ENCODE results near the gene SLC28A1. TPM values are rescaled to one million over a fixed set of nuclear protein-coding genes. Genes with fewer than 3 reads are reported as not detected.

Gene SLC28A1
- total RNA-seq, 1 donor: not detected

DNA sequence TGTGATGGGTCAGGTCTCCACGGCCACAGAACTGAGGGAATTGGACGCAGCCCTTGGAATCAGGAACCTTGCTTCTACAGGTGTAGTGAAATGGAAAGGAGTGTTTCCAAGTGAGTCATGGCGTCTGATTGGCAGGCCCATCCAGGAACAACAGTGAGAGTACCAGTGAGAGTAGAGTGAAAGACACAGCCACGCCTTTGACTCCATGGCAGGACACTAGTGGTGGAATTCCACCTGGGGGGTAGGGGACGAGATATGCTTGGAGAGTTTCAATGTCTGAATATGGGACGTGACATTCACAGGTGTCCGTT lies 3.0 kb upstream of the SLC28A1 start:
- DNase-seq (ENCODE audit: low read depth in 2 of 3, low spot score in 2 of 3): no peak

DNA sequence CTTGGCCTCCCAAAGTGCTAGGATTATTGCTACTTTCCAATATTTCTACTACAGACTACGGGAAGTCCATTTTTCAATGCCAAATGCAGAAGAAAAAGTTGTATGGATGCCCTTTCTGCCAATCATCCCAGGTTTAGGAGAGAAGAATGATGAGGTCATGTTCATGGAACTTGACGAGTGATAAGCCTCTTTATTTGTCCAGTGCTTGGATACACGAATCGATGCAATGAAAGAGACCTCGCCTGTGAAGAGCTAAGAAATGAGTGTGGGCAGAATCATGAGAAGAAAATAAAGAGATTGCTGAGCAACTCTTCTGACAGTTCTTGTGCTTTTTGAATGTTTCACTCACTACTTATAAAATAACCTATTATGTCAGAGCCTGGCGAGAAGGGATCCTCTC lies 996 bp upstream of the SLC28A1 start:
- no peak for DNase-seq (ENCODE audit: low read depth in 2 of 3, low spot score in 2 of 3)

DNA sequence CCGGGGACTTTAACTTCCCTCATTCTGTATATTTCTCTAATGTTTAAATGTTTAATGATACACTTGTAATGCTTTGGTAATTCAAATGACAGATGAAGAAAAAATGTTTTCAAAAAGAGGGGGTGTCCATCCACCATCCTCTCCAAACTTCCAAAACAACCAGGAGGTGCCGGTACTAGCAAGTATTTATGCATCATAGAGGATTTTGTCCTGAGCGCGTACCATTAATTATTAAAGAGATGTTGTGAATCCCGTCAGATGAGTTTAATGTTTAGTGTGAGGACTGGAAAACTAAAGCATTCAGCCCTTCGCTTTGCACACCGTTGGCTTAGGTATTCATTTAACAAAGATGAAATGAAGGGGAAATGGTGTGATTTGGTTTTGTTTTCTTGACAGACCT lies 1.3 kb downstream of the SLC28A1 start:
- DNase-seq (ENCODE audit: low read depth in 2 of 3, low spot score in 2 of 3): no peak

GRCh38 chr15:84886211-84886983 lies 1.9 kb downstream of the SLC28A1 start:
- no peak for DNase-seq (ENCODE audit: low read depth in 2 of 3, low spot score in 2 of 3)

- no peak for DNase-seq (ENCODE audit: low read depth in 2 of 3, low spot score in 2 of 3)
Measured at GRCh38 chr15:84886984-84887299, 2.5 kb downstream of the SLC28A1 start.

- no peak for DNase-seq (ENCODE audit: low read depth in 2 of 3, low spot score in 2 of 3)
Measured at GRCh38 chr15:84887938-84888337, 3.5 kb downstream of the SLC28A1 start.

GRCh38 chr15:84888639-84889038 lies 4.2 kb downstream of the SLC28A1 start:
- no peak for DNase-seq (ENCODE audit: low read depth in 2 of 3, low spot score in 2 of 3)

DNA sequence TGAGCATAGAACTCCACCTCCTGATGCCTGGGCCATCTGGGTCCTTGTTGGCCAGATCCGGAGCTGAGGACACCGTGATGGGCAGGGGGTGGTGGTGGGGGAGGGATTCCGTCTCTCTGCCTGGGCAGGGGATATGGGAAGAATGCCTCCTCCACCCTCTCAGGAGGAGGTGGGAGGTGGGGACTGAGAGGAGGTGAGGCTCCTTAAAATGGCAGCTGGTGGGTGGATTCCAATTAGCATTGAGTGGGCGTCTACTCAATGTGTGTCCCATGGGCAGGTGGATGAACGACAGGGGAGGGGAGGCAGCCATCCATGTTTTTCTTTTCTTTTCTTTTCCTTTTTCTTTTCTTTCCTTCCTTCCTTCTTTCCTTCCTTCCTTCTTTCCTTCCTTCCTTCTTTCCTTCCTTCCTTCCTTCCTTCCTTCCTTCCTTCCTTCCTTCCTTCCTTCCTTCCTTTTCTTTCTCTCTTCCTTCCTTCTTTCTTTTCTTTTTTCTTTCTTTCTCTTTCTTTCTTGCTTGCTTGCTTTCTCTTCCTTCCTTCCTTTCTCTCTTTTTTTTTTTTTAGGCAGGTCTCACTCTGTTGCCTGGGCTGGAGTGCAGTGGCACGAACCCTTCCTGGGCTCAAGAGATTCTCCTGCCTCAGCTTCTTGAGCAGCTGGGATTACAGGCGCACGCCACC lies 5.0 kb downstream of the SLC28A1 start:
- no peak for DNase-seq (ENCODE audit: low read depth in 2 of 3, low spot score in 2 of 3)

DNA sequence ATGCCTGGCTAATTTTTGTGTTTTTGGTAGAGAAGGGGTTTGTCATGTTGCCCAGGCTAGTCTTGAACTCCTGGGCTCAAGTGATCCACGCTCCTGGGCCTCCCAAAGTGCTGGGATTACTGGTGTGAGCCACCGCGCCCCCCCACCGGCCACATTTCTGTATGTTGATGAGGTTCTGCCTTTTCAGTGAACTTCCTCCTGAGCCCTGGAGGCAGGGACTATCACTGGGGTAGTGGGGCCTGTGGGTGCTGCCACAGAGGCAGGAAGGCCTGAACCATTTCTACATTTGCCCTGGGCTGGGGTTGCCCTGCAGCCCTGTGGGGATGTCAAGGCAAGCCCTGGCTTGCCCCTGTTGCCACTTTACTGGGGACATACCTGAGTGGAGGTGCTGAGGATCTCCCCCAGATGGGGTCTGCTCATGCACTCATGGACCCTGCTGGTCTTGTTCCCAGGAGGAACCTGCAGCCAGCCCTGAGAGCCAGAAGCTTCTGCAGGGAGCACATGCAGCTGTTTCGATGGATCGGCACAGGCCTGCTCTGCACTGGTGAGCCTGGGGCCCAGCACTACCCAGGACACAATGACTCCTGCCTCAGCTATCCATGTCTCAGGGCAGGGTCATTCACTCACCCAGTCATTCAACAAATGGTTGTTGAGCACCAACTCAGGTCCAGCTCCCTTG lies 5.7 kb downstream of the SLC28A1 start:
- DNase-seq (ENCODE audit: low read depth in 2 of 3, low spot score in 2 of 3): no peak

- no peak for DNase-seq (ENCODE audit: low read depth in 2 of 3, low spot score in 2 of 3)
Measured at GRCh38 chr15:84890670-84891162, 6.3 kb downstream of the SLC28A1 start.

GRCh38 chr15:84891339-84891738 lies 6.9 kb downstream of the SLC28A1 start:
- no peak for DNase-seq (ENCODE audit: low read depth in 2 of 3, low spot score in 2 of 3)

DNA sequence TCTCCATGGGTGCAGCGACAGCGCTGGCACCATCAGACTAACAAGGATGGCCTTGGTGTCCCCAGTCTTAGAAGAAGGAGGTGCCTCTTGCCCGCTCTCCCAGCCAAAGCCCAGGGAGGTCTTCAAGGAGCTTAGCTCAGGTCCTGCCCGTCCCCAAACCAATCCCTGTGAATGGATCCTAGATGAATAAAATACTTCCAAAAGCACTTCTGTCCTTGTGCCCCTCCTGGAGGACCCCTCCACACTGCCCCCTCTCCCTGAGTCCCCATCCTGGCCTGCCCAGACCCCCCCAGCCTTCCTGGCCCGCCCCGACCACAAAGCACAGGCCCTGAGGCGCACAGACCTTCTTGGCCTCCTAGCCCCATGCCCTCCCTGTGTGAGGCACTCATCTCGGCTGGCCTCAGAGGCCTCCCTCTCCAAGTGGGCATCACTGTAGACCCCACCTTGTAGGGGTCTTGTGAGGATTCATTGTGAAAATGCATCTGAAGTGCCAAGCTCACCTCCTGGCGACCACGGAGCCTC lies 8.4 kb downstream of the SLC28A1 start:
- no peak for DNase-seq (ENCODE audit: low read depth in 2 of 3, low spot score in 2 of 3)

DNA sequence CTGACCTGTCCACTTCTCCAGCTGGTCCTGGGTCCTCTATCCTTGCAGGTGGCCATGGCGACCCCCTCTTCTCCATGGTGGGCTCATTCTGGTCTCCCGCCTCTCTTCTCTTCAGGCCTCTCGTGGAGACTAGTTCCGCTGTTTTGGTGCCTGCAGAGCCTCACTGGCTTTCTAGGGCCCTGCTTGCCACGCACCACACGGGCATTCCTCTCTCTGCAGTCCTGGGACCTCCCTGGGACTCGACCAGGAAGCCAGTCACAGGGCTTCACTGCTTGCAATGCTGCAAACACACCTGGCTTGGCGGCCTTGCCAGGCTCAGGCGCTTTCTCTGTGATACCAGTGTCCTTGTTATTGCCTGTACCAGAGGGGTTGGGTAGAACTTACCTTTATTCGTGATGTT lies 9.1 kb downstream of the SLC28A1 start:
- no peak for DNase-seq (ENCODE audit: low read depth in 2 of 3, low spot score in 2 of 3)

- no peak for DNase-seq (ENCODE audit: low read depth in 2 of 3, low spot score in 2 of 3)
Measured at GRCh38 chr15:84894736-84895425, 10.4 kb downstream of the SLC28A1 start.

DNA sequence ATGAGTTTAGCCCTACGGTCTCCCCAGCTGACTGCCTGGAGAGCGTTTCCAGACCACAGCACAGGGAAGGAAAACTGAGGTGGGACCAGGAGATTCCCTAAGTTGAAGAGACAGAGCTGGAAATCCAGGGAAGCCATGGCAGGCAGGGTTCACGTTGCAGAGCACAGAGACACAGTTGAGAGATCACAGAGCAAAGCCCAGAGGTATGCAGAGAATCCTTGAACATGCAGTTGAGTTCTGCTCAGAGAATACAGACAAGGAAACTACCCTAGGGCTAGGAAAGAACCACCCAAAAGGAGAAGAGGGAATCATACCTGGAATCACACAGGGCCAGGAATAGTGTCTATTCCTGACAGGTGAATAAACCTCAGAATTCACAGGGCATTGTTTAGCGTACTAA lies 14.3 kb downstream of the SLC28A1 start:
- DNase-seq (ENCODE audit: low read depth in 2 of 3, low spot score in 2 of 3): no peak

DNA sequence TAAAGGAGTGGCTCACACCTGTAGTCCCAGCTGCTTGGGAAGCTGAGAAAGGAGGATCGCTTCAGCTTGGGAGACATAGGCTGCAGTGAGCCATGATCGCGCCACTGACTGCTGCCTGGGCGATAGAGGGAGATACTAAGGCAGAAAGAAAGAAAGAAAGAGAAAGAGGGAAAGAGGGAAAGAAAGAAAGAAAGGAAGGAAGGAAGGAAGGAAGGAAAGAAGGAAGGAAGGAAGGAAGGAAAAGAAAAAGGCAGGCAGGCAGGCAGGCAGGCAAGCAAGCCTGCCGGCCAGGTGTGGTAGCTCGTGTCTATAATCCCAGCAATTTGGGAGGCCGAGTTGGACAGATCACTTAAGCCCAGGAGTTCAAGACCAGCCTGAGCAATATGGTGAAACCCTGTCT lies 15.3 kb downstream of the SLC28A1 start:
- no peak for DNase-seq (ENCODE audit: low read depth in 2 of 3, low spot score in 2 of 3)

DNA sequence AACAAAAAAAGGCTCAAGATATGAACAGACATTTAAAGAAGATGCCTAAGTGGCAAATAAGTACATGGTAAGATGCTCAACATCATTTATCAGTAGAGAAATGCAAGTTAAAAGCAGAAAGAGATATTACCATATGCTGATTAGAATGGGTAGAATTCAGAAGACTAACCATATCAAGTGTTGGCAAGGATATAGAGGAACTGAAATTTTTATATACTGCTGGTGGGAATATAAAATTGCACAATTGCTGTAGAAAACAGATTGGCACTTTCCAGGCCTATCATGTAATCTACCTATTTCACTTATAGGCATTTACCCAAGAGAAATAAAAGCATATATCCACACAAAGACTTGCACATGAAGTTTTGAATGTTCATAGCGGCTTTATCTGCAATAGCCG lies 17.1 kb downstream of the SLC28A1 start:
- DNase-seq (ENCODE audit: low read depth in 2 of 3, low spot score in 2 of 3): no peak

- DNase-seq (ENCODE audit: low read depth in 2 of 3, low spot score in 2 of 3): no peak
Measured at GRCh38 chr15:84903751-84904150, 19.3 kb downstream of the SLC28A1 start.

DNA sequence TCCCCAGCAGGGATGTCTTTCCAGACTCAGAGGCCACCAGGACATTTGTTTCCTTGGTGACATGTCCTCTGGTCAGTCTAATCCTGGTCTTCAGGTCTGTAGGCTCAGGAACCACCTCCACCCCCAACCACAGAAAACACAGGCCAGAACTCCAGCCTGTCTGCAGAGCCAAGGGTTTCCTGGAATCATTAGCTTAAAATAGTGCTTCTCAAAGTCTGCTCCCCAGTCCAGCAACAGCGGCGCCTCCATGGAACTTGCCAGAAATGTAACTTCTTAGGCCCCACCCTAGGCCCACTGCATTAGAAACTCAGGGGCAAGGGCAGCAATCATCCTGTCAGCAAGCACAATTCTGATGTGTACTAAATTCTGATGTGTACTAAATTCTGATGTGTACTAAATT lies 20.0 kb downstream of the SLC28A1 start:
- DNase-seq (ENCODE audit: low read depth in 2 of 3, low spot score in 2 of 3): no peak

DNA sequence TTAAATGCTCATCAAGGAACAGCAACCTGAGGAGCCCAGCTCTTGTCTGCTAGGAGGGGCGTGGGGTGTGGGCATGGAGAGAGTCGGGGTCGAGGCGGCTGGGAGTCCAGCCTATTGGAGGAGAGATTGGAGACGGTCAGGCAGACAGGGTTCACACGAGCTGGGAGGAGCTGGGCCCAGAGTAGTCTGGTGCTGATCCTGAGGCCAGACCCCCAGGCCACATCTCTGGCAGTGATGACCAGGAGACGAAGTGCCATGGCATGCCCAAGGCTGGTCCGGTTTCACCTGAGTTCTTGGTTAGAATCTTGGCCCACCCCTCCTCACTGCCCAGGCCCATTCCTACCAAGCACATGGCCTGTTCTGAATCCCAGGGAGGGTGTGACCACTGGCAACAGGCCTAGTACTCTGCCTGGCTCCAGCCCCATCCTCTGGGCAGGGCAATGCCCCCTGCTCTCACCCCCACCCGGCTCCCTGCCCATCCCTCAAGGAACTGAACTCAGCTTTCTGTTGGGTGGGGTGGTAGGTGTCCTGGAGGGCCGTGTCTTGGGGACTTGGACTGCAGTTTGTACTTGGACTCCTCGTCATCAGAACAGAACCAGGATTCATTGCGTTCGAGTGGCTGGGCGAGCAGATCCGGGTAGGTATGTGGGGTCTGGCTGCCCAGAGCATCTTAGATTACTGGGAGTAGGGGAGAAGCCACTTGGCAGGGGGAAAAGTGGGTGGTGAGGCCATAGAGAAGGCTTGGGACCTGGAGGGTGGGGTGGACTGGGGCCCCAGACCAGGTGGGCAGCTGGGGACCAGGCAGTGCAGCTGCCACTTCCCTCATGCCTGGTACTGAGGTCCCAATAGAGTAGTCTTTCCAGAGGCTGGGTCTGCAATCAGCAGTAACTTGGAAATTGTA lies 20.8 kb downstream of the SLC28A1 start:
- DNase-seq (ENCODE audit: low read depth in 2 of 3, low spot score in 2 of 3): no peak

Measured in hematopoietic multipotent progenitor cell (in vitro differentiated cells).